GM12873 (cell line): ENCODE results near the gene MED25.

ENCODE experiments used
- TF ChIP-seq, protein P1 (sequence below): IDR thresholded peaks from 2 replicates; pipeline ENCODE4 v1.5.1; 2012; ENCODE audit warnings: low read depth, mild to moderate bottlenecking, moderate library complexity, low read length, control low read depth; ENCODE audit not compliant: insufficient read depth; ENCODE audit errors: missing control alignments

The MED25 gene

DNA sequence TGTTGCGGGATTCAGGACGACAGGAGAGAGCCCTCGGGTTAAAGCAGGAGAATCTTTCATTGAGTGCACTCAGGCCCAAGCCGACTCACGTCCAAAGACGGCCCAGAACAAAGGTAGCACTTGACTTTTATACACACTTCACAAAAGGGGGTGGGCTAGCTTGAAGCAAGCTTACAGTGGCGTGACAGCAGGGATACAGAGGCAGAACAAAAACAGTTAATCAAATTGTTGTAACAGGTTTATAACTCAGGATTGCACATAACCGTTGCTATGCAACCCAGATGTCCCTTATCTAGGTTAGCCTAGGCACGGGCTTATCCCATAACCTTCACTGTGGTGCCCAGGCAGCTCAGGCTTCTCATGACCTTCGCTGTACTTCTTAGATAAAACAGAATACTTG lies 2.0 kb downstream of the MED25 start:
- TF ChIP-seq, protein P1, sequence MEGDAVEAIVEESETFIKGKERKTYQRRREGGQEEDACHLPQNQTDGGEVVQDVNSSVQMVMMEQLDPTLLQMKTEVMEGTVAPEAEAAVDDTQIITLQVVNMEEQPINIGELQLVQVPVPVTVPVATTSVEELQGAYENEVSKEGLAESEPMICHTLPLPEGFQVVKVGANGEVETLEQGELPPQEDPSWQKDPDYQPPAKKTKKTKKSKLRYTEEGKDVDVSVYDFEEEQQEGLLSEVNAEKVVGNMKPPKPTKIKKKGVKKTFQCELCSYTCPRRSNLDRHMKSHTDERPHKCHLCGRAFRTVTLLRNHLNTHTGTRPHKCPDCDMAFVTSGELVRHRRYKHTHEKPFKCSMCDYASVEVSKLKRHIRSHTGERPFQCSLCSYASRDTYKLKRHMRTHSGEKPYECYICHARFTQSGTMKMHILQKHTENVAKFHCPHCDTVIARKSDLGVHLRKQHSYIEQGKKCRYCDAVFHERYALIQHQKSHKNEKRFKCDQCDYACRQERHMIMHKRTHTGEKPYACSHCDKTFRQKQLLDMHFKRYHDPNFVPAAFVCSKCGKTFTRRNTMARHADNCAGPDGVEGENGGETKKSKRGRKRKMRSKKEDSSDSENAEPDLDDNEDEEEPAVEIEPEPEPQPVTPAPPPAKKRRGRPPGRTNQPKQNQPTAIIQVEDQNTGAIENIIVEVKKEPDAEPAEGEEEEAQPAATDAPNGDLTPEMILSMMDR, result no peak

DNA sequence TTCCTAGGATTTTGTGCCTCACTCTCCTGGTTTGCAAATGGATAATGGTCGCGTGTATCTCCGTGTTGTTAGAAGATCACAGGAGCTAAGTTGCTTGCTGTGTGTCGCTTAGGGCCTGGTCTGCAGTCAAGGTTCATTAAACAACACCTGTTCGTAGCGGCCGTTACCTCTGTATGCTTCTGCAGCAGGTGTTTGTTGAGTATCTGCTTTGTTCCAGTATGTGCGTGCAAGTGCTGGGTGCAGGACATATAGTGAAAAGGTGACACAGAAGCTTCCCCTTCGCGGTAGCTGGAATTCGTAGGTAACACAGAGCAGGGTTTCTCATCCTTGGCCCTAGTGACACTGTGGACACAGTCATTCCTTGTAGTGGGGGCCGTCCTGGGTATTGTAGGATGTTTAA lies 5.4 kb downstream of the MED25 start:
- TF ChIP-seq, protein P1, result no peak

DNA sequence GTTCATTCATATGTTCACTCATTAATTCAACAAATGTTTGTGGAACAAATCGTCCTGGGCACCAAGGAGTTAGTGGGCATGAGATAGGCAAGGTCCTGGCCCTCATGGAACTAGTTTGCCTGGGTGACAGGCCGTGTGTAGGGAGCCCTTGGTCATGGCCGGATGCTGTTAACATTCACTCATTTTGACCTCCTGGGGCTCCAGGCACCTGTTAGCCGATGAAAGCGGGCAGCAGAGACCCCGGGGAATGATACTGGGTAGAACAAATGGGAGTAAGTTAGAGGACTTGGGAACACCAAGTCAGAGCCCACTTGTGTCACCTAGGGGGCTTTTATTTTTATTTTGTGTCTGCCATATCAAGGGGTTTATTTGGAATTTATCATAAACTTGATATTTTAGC lies 6.6 kb downstream of the MED25 start:
- TF ChIP-seq, protein P1, result no peak

DNA sequence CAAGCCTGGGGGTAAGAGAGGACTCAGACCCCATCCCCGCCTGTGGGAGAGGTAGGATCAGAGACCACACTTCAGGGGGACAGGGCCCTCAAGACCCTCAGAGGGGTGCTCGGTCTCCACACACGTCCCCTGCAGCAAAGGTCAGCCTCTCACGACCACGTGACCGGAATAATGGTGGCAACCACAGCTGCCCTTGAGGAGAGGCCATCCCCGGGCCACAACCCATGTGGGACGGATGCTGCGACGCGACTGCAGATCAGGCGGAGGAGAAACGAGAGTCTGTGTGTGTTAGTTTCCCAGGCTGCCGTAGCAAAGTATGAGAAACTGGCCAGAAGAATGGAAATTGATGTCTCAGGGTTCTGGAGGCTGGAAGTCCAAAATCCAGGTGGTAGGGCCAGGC lies 8.9 kb downstream of the MED25 start:
- TF ChIP-seq, protein P1, result no peak

DNA sequence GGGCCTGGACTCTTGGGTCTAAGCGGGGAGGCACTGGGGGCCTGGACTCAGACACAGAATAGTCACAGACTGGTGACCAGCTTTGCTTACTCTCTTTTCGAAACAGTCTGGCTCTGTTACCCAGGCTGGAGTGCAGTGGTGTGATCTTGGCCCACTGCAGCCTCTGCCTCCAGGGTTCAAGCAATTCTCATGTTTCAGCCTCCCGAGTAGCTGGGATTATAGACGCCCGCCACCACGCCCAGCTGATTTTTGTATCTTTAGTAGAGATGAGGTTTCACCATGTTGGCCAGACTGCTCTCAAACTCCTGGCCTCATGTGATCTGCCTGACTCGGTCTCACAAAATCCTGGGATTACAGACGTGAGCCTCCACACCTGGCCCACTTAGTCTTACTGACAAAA lies 11.1 kb downstream of the MED25 start:
- TF ChIP-seq, protein P1, result no peak

DNA sequence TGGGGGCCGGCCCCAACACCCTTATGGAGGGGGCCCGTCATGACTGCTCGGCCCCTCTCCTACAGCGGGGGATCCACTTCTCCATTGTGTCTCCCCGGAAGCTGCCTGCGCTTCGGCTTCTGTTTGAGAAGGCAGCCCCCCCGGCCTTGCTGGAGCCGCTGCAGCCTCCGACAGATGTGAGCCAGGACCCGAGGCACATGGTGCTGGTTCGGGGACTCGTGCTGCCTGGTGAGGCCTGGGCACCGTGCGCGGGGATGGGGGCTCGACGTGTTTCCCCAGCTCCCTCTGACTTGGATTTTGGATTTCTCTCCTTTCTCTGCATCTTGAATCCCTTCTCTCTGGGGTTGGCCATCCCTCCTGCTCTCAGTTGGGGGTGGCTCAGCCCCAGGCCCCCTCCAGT lies 11.6 kb downstream of the MED25 start:
- TF ChIP-seq, protein P1, result no peak

DNA sequence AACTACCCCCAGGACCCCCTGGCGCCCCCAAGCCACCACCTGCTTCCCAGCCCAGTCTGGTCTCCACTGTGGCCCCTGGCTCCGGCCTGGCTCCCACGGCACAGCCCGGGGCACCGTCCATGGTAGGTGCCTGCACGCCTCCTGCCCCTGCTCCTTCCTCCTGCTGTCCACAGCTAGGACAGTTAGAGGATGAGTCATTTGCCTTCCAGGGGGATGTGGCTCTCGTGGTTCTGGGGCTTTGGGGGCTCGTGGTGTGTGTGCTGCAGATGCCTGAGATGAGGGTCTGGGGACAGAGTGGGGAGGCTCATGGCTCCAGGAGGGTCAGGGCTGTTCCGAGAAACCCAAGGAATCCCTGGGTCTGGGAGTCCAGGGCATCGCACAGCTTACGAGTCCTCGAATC lies 12.7 kb downstream of the MED25 start:
- TF ChIP-seq, protein P1, result no peak
